Stimulated activated CD8-positive, alpha-beta memory T cell treated with anti-CD3 and anti-CD28 coated beads, Interleukin-4, amount 100 ng/mL, for 1 hour (primary cell): ENCODE results near the gene ZNF212.

Experiments used
- DNase-seq, 2 donors: peaks; one replicate each; pipeline ENCODE4 v3.0.0-alpha.2; 2020; ENCODE audit warnings: low read depth in 2 of 2, low spot score in 1 of 2

Gene ZNF212

DNA sequence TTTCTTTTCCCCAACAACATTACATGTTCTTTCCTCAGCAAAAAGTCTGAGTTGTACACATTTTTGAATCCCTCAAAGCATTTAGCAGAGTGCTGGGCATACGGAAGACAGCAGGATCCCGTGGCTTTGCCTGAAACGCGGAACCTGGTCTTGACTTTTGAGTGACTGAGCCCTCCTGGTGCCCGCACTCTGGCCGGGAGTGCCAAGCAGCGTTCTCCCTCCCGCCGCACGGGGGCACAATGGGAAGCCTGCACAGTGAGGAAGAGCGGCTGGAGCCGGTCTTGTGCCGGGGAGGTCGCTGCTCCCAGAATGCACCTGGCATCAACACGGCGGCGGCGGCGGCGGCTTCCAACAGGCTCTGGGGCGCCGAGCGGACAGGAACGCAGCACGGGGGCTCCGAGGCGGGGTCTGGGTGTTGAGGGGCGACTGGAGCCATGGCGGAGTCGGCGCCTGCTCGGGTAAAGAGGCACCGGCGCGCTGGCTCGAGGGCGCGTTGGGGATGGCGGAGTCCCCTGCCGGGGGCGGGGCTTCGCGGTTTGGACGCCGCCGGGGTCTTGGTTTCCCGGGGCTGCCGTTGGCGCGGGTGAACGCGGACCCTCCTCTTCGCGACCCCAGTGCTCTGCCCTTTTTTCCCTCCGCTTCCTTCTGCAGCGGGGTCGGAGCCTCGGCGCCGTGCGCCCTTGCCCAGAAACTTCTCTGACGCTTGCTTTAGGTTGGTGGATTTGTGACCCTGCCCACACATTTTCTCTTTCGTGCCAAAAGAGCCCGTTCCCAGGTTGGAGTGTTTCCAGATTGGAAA is at the start of gene ZNF212:
Gene ZNF212 (plus strand): TSS at position 307 of the 799 bp plus-strand sequence. CDS start 128 bp downstream, at position 435.
- peak; percentile 66 to 77 for DNase-seq

DNA sequence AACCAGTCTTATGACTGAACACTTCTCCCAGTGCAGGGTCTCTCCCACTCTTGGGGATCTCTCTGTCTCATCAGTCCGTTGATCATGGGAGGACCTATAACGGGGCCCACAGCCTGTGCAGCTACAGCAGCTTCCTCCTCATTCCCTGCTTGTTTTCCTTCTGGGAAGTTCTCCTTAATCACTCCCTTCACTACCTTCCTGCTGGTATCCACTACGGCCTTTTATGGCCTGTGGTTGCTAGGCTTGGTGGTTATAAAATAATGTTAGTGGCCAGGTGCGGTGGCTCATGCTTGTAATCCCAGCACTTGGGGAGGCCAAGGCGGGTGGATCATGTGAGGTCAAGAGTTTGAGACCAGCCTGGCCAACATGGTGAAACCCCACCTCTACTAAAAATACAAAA is 47.6 kb upstream of the ZNF212 start:
- DNase-seq, result no peak

DNA sequence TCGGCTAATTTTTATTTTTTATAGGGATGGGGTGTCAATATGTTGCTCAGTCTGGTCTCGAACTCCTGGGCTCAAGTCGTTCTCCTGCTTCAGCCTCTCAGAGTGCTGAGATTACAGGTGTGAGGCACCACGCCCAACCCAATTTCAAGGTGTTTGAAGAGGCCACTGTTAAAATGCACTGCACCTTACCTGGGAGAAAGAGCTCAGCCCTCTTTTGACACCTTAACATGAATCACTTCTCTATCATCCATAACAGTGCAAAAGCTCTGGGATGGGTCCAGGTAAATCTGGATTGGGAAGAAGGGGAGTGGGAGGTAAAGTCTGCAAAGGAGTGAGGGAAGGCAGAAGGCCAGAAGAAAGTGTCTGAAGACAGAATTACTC is 44.7 kb upstream of the ZNF212 start:
- no peak for DNase-seq

DNA sequence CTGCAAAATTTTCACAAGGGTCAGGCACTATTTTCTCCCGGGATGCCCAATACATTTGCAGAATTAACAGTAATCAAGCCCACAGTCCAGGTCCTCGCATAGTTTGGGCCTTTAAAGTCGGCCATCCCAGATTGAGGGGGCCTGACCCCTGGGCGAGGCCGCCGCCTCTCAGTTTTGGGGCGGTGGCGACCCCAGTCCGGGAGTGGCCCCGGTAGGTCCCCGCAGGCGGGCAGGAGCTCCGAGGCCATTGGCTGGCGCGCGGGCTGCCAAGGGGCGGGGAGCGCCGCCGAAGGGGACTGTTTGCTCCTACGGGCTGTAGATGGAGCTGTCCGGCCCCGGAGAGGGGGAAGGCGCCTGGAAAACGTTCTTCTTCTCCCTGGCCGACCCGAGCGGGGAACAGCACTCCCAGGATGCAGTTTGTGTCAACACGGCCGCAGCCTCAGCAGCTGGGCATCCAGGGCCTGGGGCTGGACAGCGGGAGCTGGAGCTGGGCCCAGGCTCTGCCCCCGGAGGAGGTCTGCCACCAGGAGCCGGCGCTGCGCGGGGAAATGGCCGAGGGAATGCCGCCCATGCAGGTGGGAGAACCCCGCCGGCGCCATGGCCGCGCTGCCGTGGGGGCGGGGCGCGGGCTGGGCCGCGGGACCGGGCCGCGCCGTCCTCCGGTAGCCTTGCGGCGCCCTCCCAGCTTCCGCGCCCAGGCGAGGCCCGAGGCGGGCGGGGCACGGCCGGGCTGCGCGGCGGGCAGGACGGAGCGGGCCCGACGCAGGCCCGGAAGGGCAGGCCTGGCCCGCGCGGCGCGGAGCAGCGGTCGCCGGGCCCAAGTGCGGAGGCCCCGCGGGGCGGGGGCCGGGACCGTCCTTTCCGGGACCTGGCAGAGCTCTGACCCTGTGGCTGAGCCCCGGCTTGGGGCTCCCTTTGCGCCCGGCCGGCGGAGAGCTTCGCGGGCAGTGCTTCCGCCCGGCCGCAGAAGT is 44.0 kb upstream of the ZNF212 start, which contains the start of gene ZNF282:
Gene ZNF282 (plus strand): TSS at position 367 of the 971 bp plus-strand sequence. CDS start 44 bp downstream, at position 411.
- DNase-seq, result peak; percentile 20 to 51

DNA sequence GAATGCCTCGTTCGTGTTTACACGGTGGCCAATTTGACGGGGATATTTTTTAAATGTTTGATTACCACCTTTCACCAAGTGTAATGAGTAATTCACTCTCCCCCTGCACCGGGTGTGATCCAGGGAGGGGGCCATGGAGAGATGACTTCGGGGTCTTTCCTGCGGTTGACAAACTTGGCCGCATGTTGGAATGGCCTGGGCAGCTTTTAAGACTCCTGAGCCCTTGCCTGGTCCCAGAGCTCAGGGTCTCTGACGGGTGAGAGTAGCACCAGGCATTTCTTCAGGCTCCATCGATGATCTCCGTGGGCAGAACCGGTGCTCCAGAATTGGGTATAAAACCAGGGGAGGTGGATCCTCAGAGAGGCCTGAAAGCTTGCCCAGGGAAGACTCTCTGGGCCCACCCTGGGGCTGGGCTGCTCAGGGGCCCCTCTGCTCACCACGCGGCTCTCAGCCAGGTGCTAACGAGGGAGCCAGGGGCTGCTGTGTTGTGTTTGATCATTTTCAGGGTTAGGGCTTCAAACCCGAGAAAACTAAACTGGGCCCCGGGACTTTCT is 43.2 kb upstream of the ZNF212 start:
- no peak for DNase-seq

DNA sequence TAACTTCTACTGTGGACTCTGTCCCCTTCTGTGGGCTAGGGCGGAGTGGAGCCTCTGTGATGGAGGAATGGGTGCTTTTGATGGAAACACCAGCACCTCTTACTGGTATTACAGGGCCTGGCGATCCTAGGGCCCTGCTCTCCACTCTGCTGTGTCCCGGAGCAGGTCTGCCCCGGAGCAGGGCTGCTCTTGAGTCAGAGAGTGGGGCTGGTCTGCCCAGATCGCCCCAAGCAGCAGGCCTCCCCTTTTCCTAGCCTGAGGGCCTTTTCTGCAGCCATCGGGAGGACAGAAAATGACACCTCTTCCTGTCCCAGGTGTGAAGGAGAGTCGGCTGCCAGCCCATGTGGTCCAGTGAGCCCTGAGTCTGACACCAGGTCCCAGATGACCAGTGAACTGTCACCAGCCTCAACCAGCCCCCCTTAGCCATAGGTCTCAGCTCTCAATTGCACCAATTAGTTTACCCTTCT is 42.7 kb upstream of the ZNF212 start:
- no peak for DNase-seq

DNA sequence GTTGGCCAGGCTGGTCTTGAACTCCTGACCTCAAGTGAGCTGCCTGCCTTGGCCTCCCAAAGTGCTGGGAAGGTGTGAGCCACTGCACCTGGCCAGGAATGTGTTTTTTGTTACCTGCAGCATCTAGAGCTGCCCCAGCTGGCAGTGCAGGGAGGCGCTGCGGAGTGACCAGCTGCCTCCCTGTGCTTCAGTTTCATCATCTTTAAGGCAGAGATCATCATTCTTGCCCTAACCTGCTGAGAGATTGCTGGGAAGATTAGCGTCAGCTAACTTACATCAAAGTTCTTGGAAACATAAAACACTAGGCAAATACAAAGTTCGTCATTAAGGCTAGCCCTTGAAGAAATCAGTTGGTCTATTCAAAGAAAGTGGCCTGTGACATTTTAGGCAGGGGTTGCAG is 41.8 kb upstream of the ZNF212 start:
- DNase-seq, result no peak

DNA sequence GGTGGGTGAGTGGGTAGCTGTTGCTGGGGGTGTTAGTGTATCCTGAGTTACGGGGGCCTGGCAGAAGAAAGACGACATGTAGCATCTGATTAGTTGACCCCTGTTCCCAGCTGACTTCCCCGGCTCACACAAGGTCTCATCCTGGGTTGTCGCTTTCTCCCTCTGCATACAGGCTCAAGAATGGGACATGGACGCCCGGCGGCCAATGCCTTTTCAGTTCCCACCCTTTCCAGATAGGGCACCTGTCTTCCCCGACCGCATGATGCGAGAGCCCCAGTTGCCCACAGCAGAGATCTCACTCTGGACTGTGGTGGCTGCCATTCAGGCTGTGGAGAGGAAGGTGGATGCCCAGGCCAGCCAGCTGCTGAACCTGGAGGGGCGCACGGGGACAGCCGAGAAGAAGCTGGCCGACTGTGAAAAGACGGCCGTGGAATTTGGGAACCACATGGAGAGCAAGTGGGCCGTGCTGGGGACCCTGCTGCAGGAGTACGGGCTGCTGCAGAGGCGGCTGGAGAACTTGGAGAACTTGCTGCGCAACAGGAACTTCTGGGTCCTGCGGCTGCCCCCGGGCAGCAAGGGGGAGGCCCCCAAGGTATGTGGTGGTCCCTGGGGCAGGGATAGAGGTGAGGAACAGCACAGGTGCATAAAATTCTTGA is 41.2 kb upstream of the ZNF212 start:
- DNase-seq, result no peak

DNA sequence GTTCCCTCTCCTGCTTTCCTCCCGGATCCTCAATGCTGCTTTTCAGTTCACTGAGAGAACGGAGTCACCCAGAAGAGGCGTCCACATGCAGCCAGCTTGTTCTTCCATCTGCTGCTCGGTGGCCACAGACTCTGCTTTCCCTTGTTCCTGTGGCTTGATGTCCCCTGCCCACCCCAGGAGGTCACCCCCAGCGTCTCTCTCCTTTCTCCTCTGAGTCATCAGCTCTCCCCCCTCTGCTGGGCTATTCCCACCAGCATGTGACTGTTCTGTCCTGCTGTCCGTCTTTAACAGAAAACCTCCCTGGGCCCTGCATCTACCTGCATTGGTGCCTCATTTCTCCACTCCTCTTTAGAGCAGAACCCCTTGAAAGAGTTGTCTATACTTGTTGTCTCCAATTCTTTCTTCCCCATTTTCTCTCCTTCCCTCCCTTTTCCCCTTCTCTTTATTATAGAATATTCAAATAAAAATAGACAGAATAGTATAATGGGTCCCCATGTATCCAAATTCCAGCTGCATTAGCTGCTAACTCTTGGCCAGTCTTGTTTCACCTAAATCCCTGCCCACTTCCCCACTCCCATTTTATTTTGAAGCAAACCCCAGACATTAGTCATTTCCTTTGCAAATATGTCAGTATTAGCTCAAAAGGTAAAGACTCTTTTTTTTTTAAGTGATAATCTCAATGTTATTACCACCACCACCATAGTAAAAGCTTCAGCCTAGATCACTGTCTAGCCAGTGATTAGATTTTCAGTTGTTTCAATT is 40.0 kb upstream of the ZNF212 start:
- no peak for DNase-seq

DNA sequence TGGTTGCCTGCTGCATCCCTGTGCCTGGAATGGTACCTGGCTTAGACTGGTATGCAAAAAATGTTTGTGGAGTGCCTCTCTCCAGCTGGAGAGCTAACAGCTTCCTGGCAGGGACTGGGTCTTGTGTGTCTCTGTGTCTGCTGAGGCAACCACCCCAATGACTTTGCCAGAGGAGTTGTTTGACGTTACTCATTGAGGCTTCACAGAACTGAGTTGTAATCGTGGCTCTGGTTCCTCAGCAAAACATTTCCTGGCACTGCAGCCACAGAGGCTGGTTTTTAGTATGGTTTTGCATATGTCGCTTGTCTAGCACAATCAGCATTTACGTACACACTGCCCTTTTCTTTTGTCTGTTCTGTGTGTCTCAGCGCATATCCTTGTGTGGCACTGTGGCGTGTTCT is 36.6 kb upstream of the ZNF212 start:
- no peak for DNase-seq

DNA sequence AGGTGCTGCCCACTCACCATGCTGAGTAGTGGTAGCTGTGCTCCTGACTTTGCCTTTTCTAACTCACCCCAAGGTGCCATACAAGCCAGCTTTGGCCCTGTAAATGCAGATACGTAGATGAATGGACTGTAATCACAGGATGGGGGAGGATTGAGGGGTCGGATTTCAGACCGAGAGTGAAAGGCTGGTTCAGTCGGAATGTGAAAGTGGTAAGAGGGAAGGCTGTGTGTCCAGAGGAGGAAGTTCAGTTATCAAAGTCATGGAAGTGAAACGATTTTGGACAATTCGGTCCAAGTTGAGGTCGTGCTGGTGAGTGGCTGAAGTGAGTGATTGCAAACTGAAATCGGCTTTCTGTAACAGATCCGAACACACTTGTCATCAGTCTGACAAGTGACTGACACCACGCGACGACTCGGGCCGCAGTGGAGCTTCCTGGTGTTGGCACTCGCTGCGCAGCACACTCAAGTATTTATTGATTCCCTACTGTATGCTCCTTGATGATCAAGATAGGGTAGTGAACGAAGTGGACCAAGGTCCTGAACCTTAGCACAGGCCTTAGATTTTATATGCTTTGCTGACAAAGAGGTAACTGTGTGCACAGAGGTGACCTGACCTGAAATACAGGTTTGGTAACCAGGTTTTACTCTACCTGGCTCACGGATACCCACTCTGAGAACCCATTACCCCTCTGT is 33.6 kb upstream of the ZNF212 start:
- DNase-seq, result no peak

DNA sequence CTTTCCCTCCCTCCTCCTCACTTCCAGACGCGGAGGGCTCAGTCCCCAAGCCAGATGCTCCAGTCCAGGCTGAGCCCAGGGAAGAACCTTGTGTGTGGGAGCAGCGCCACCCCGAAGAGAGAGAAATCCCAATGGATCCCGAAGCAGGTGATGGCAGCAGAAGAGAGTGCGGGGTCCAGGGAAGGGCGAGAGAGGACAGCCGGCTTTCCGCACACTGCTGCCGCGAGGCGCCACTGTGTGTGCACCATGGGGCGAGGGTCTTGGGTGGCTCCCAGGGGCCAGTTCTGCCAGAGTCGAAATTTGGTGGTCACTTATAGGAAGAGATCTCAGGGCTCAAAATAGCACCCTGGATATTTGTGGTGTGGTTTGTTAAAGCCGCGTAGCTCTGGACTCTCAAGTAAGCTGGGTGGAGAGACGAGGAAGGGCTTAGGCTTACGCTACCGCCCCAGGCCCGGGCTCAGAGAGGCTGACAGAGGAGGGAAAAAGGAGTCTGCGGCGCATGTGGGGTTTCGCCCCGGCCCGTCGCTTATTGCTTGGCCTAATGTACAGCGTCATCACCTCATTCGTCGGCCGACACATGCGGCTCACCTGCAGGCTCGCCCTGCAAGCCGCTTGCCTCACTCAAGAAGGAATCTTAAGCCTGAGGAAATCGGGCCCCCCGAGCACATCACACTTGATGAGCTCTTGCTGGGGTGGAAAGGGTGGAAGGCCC is 32.0 kb upstream of the ZNF212 start:
- no peak for DNase-seq

DNA sequence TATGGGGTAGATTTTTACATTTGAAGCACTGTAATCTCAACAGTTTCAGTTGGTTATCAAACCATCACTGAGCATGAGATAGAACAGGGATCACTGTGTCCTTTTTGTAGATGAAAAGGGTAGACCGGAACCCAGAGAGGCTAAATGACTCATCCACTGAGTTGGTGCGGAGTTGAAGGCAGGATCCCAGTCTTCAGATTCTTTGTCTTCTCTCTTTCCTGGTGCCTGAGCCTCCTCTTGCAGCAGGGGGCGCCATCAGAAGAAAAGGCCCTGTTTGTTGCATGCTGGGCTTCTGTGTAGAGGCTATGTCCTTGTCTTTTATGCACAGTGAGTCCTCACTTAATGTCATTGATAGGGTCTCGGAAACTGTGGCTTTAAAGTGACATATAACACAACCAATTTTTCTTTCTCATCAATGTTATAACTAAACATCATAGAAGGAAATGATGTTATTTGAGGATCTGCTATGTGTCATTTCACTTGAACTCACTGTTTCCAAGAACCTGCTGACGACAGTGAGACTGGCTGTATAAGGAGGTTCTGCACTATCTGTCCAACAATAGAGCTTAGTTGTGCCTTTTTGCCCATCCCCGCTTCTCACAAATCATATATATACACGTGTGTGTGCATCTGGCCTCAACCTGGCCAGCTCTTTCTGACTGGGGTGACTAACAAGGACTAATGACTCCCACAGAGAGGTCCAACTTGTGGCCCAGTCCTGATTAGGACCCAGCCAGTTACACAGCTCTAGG is 29.8 kb upstream of the ZNF212 start:
- DNase-seq, result peak in 1 of 2 donors; percentile 43

DNA sequence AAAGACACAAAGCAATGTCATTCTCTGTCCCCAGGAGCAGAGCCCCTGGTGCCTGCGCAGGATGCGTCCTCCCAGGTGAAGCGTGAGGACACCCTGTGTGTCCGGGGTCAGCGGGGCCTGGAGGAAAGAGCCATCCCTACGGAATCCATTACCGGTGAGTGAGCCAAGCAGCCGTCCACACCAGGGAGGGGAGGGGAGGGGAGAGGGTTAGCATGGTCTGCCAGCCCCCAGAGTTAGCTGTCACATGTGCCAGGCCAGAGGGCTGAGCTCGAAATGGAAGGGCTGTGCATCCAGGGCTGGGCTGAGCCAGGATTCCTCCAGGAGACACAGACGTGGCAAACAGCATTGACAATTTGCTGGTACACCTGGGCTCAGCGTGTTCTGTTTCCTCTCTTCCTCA is 28.9 kb upstream of the ZNF212 start:
- DNase-seq, result no peak

DNA sequence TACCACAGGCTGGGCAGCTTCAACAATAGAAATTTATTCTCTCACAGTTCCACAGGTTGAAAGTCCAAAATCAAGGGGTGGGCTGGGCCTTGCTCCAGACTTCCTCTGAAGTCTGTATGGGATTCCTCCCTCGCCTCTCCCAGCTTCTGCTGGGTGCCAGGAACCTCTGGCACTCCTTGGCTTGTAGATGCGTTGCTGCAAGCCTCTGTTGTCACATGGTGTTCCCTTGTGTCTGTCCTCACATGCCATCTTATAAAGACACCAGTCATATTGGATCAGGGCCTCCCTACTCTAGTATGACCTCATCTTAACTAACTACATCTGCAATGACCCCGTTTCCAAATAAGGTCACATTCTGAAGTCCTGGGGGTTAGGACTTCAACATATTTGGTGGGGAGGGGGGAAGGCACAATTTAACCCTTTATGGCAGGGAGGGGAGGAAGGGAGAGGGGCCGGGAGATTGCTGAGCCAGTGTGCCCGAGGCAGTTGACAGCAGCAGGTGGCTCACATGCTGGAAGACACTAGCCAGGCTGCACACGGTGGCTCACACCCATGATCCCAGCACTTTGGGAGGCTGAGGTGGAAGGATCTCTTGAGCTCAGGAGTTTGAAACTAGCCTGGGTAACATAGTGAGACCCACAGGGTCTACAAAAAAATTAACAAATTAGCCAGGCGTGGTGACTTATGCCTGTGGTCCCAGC is 25.3 kb upstream of the ZNF212 start:
- DNase-seq, result no peak

DNA sequence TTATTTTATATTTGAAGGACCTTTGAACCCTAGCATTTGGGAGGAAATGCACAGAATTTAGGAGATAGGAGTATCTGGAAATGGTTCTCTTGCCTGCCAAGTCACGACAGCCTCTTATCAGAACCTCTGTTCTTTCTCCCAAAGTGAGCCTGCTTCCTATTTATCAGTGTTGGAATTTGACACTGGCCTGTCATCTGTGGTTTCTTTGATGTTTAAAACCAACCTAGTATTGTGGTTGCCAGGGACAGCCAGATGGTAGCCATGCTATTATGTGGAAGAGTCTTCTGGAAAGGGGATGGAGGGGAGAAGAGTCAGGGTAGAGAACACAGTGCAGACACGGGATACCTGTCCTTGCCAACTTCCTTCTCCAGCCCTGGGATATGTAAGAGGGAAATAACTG is 23.0 kb upstream of the ZNF212 start:
- DNase-seq, result no peak

DNA sequence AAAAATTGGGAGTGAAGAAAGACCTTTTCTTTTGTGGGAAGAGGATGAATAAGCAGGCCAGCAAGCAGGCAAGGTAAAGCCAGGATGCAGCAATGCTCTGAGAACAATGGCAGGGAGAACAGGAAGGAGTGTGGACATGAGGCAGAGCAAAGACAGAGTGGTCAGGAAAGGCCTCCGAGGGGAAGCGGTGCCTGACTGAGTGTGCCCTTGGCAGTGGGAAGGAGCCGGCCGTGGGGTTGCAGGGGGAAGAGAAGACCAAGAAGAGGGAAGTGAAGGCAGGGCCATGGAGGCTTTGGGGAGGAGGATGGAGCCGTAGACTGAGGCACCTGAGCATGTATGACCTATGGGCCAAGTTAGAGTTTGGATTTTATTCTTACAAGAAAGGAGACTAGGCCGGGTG is 21.9 kb upstream of the ZNF212 start:
- DNase-seq, result no peak
